Natural killer cell treated with Interleukin-12 subunit alpha and Interleukin-12 subunit beta and Interleukin-15 and Interleukin-18, amount 100 ng/mL, for 72 hours (primary cell): ENCODE data around the gene GPR158. TPM values are rescaled to one million over a fixed set of nuclear protein-coding genes. Genes with fewer than 3 reads are reported as not detected.

ENCODE experiments used
- ATAC-seq, 2 donors: fragments of 150-1000 bp; cut with Tn5 transposase in 1 of 2; sonication (Bioruptor Pico), chemical (Tn5 transposase) in 1 of 2; 2 replicates each; pipeline ENCODE4 v1.10.0; 2021
- DNase-seq: peaks from one replicate; pipeline ENCODE4 v3.0.0; 2022; ENCODE audit warnings: low spot score
- H3K27ac Mint-ChIP-seq, 2 donors: 1 replicate in 1 of 2; 2 replicates in 1 of 2; pipeline ENCODE4 v1.8.0; 2022; ENCODE audit warnings: mixed read lengths in 2 of 2, mild to moderate bottlenecking in 1 of 2, moderate library complexity in 1 of 2
- H3K27me3 Mint-ChIP-seq, 2 donors: 1 replicate in 1 of 2; 2 replicates in 1 of 2; pipeline ENCODE4 v1.8.0; 2022; ENCODE audit warnings: mixed read lengths in 2 of 2
- H3K36me3 Mint-ChIP-seq: one replicate; pipeline ENCODE4 v1.8.0; 2022; ENCODE audit warnings: mixed read lengths
- H3K4me1 Mint-ChIP-seq, 2 donors: 1 replicate in 1 of 2; 2 replicates in 1 of 2; pipeline ENCODE4 v1.8.0; 2022; ENCODE audit warnings: low read depth in 2 of 2, mixed read lengths in 2 of 2, mild to moderate bottlenecking in 1 of 2
- H3K4me3 Mint-ChIP-seq: one replicate; pipeline ENCODE4 v1.8.0; 2022; ENCODE audit warnings: mixed read lengths
- H3K9me3 Mint-ChIP-seq: 2 replicates; pipeline ENCODE4 v1.8.0; 2022; ENCODE audit warnings: mixed read lengths
- total RNA-seq, 2 donors: library from RNA; stranded (reverse); gene quantifications; one replicate each; pipeline ENCODE4 v1.2.3, GENCODE V29; 2022

GPR158 gene
- total RNA-seq, 2 donors from 2014 or later: not detected

- Mint-ChIP-seq H3K27me3 (no peaks in the 10 kb centered on the region), H3K4me3 (no peak overlapping the region), H3K27ac (no peak overlapping the region), H3K9me3 (peaks cover 3% of the 10 kb centered on the region), H3K36me3 (no peaks in the 10 kb centered on the region), H3K4me1 (no peaks in the 10 kb centered on the region)
- DNase-seq (no peak), ATAC-seq (no peak)
Measured at GRCh38 chr10:25231751-25232150, 57.0 kb downstream of the GPR158 start.

- Mint-ChIP-seq H3K4me1 (no peaks in the 10 kb centered on the region), H3K36me3 (no peaks in the 10 kb centered on the region), H3K27me3 (no peaks in the 10 kb centered on the region), H3K4me3 (no peak overlapping the region), H3K27ac (no peak overlapping the region), H3K9me3 (peaks cover 3% of the 10 kb centered on the region)
- ATAC-seq (no peak), DNase-seq (no peak)
Measured at GRCh38 chr10:25232204-25232603, 57.4 kb downstream of the GPR158 start.

GRCh38 chr10:25245165-25245564 is 70.4 kb downstream of the GPR158 start:
- no peaks in the 10 kb centered on the region for H3K27me3 Mint-ChIP-seq
- no peaks in the 10 kb centered on the region for H3K4me1 Mint-ChIP-seq
- H3K9me3 Mint-ChIP-seq: peaks cover 2% of the 10 kb centered on the region
- H3K4me3 Mint-ChIP-seq: no peak overlapping the region
- H3K36me3 Mint-ChIP-seq: no peaks in the 10 kb centered on the region
- ATAC-seq (no peak), DNase-seq (no peak)
- no peak overlapping the region for H3K27ac Mint-ChIP-seq

GRCh38 chr10:25257646-25258045 is 82.8 kb downstream of the GPR158 start:
- peaks cover 3% of the 10 kb centered on the region for H3K9me3 Mint-ChIP-seq
- no peak for ATAC-seq
- no peaks in the 10 kb centered on the region for H3K4me1 Mint-ChIP-seq
- no peaks in the 10 kb centered on the region for H3K27me3 Mint-ChIP-seq
- H3K27ac Mint-ChIP-seq: no peak overlapping the region
- DNase-seq: no peak
- H3K4me3 Mint-ChIP-seq: no peak overlapping the region
- no peaks in the 10 kb centered on the region for H3K36me3 Mint-ChIP-seq

- DNase-seq: no peak
- no peak overlapping the region for H3K4me3 Mint-ChIP-seq
- H3K4me1 Mint-ChIP-seq: no peaks in the 10 kb centered on the region
- H3K27ac Mint-ChIP-seq: no peak overlapping the region
- no peak for ATAC-seq
- H3K9me3 Mint-ChIP-seq: peaks cover 6% of the 10 kb centered on the region
- no peaks in the 10 kb centered on the region for H3K36me3 Mint-ChIP-seq
- no peaks in the 10 kb centered on the region for H3K27me3 Mint-ChIP-seq
Measured at GRCh38 chr10:25261110-25261509, 86.3 kb downstream of the GPR158 start.

GRCh38 chr10:25261558-25261957 is 86.8 kb downstream of the GPR158 start:
- Mint-ChIP-seq H3K4me3 (no peak overlapping the region), H3K9me3 (peaks cover 6% of the 10 kb centered on the region), H3K36me3 (no peaks in the 10 kb centered on the region), H3K27me3 (no peaks in the 10 kb centered on the region), H3K27ac (no peak overlapping the region), H3K4me1 (no peaks in the 10 kb centered on the region)
- ATAC-seq (no peak), DNase-seq (no peak)

GRCh38 chr10:25263931-25264330 is 89.1 kb downstream of the GPR158 start:
- no peak for ATAC-seq
- Mint-ChIP-seq H3K4me1 (no peaks in the 10 kb centered on the region), H3K4me3 (no peak overlapping the region), H3K27me3 (no peaks in the 10 kb centered on the region), H3K9me3 (peaks cover 10% of the 10 kb centered on the region), H3K36me3 (no peaks in the 10 kb centered on the region), H3K27ac (no peak overlapping the region)
- DNase-seq: no peak

GRCh38 chr10:25278180-25278579 is 103.4 kb downstream of the GPR158 start:
- Mint-ChIP-seq H3K4me1 (no peaks in the 10 kb centered on the region), H3K27me3 (no peaks in the 10 kb centered on the region), H3K4me3 (no peak overlapping the region), H3K9me3 (peaks cover 15% of the 10 kb centered on the region), H3K36me3 (peaks cover 11% of the 10 kb centered on the region), H3K27ac (no peak overlapping the region)
- DNase-seq (no peak), ATAC-seq (no peak)

GRCh38 chr10:25280076-25280475 is 105.3 kb downstream of the GPR158 start:
- Mint-ChIP-seq H3K27ac (no peak overlapping the region), H3K4me3 (no peak overlapping the region), H3K9me3 (peaks cover 18% of the 10 kb centered on the region), H3K36me3 (peaks cover 11% of the 10 kb centered on the region), H3K4me1 (no peaks in the 10 kb centered on the region), H3K27me3 (no peaks in the 10 kb centered on the region)
- DNase-seq (no peak), ATAC-seq (no peak)

- DNase-seq: no peak
- Mint-ChIP-seq H3K4me3 (no peak overlapping the region), H3K4me1 (no peaks in the 10 kb centered on the region), H3K27ac (no peak overlapping the region), H3K27me3 (no peaks in the 10 kb centered on the region), H3K9me3 (peaks cover 19% of the 10 kb centered on the region), H3K36me3 (peaks cover 11% of the 10 kb centered on the region)
- ATAC-seq: no peak
Measured at GRCh38 chr10:25280573-25280972, 105.8 kb downstream of the GPR158 start.

- DNase-seq (no peak), ATAC-seq (no peak)
- no peaks in the 10 kb centered on the region for H3K4me1 Mint-ChIP-seq
- no peaks in the 10 kb centered on the region for H3K27me3 Mint-ChIP-seq
- H3K9me3 Mint-ChIP-seq: peaks cover 15% of the 10 kb centered on the region
- no peak overlapping the region for H3K27ac Mint-ChIP-seq
- H3K36me3 Mint-ChIP-seq: no peaks in the 10 kb centered on the region
- no peak overlapping the region for H3K4me3 Mint-ChIP-seq
Measured at GRCh38 chr10:25285809-25286208, 111.0 kb downstream of the GPR158 start.

- Mint-ChIP-seq H3K27ac (no peak overlapping the region), H3K4me1 (no peaks in the 10 kb centered on the region), H3K27me3 (no peaks in the 10 kb centered on the region), H3K4me3 (no peak overlapping the region), H3K36me3 (no peaks in the 10 kb centered on the region), H3K9me3 (peaks cover 18% of the 10 kb centered on the region)
- no peak for DNase-seq
- no peak for ATAC-seq
Measured at GRCh38 chr10:25288181-25288580, 113.4 kb downstream of the GPR158 start.

GRCh38 chr10:25294032-25294926 is 119.5 kb downstream of the GPR158 start:
- Mint-ChIP-seq H3K27me3 (no peaks in the 10 kb centered on the region), H3K36me3 (no peaks in the 10 kb centered on the region), H3K9me3 (peaks cover 7% of the 10 kb centered on the region), H3K4me3 (no peak overlapping the region), H3K27ac (no peak overlapping the region), H3K4me1 (no peaks in the 10 kb centered on the region)
- no peak for ATAC-seq
- DNase-seq: no peak

- peaks cover 11% of the 10 kb centered on the region for H3K9me3 Mint-ChIP-seq
- H3K27me3 Mint-ChIP-seq: no peaks in the 10 kb centered on the region
- no peak overlapping the region for H3K4me3 Mint-ChIP-seq
- H3K4me1 Mint-ChIP-seq: no peaks in the 10 kb centered on the region
- no peaks in the 10 kb centered on the region for H3K36me3 Mint-ChIP-seq
- ATAC-seq (no peak), DNase-seq (no peak)
- H3K27ac Mint-ChIP-seq: no peak overlapping the region
Measured at GRCh38 chr10:25296324-25296723, 121.5 kb downstream of the GPR158 start.

- Mint-ChIP-seq H3K9me3 (peaks cover 11% of the 10 kb centered on the region), H3K27ac (no peak overlapping the region), H3K4me3 (no peak overlapping the region), H3K36me3 (no peaks in the 10 kb centered on the region), H3K27me3 (no peaks in the 10 kb centered on the region), H3K4me1 (no peaks in the 10 kb centered on the region)
- ATAC-seq (no peak), DNase-seq (no peak)
Measured at GRCh38 chr10:25297466-25297865, 122.7 kb downstream of the GPR158 start.
